Lung (tissue), 12 donors: ENCODE results near the gene ARSG. TPM values are rescaled to one million over a fixed set of nuclear protein-coding genes. Genes with fewer than 3 reads are reported as not detected.

Source experiments
- ATAC-seq: fragments of 200-7000 bp; cut with Tn5 transposase; one replicate; pipeline ENCODE4 v1.9.1; 2020; ENCODE audit warnings: moderate number of reproducible peaks; ENCODE audit not compliant: insufficient read depth, low FRiP score
- DNase-seq, 3 donors: peaks; one replicate each; pipeline ENCODE4 v3.0.0-alpha.2; 2013 to 2017
- H3K27ac ChIP-seq, 2 donors: one replicate each; pipeline ENCODE4 v1.5.1; 2013; ENCODE audit warnings: mild to moderate bottlenecking in 2 of 2, moderate library complexity in 2 of 2, control low read depth in 1 of 2, inconsistent platforms in 1 of 2, low read depth in 1 of 2, low read length in 1 of 2
- H3K27me3 ChIP-seq, 3 donors: one replicate each; pipeline ENCODE4 v1.5.1; 2013; ENCODE audit warnings: low read length in 2 of 3; ENCODE audit not compliant: control insufficient read depth in 3 of 3, insufficient read depth in 3 of 3
- H3K36me3 ChIP-seq, 4 donors: one replicate each; pipeline ENCODE4 v1.5.1; 2013; ENCODE audit warnings: low read length in 4 of 4, mild to moderate bottlenecking in 1 of 4, moderate library complexity in 1 of 4; ENCODE audit not compliant: control insufficient read depth in 4 of 4, insufficient read depth in 4 of 4
- H3K4me1 ChIP-seq, 5 donors: one replicate each; pipeline ENCODE4 v1.5.1; 2013; ENCODE audit warnings: low read length in 5 of 5, mild to moderate bottlenecking in 2 of 5, moderate library complexity in 1 of 5; ENCODE audit not compliant: control insufficient read depth in 5 of 5, insufficient read depth in 5 of 5
- H3K4me3 ChIP-seq: one replicate; pipeline ENCODE4 v1.5.1; 2013; ENCODE audit warnings: mild to moderate bottlenecking, control low read depth, moderate library complexity
- H3K9ac ChIP-seq, 2 donors: one replicate each; pipeline ENCODE4 v1.5.1; 2013; ENCODE audit warnings: low read length in 2 of 2, control low read depth in 1 of 2; ENCODE audit not compliant: insufficient read depth in 1 of 2
- H3K9me3 ChIP-seq, 4 donors: one replicate each; pipeline ENCODE4 v1.5.1; 2013; ENCODE audit warnings: low read length in 3 of 4, mild to moderate bottlenecking in 1 of 4, moderate library complexity in 1 of 4; ENCODE audit not compliant: control insufficient read depth in 4 of 4, insufficient read depth in 3 of 4
- WGBS, 2 donors: extraction: QIAGEN DNeasy Blood & Tissue Kit; methylation state at CpG; one replicate each; pipeline ENCODE4 v1.1.7; 2013; 5-methylcytosine and 5-hydroxymethylcytosine counted together
- polyA plus RNA-seq, 2 donors: library from polyadenylated mRNA; stranded (reverse); fragments of 200-250 nt; gene quantifications; one replicate each; pipeline ENCODE4 v1.2.1, GENCODE V29; 2013
- total RNA-seq, 2 donors: library from RNA; depleted of rRNA in 1 of 2; stranded (reverse); fragments of >200 nt in 1 of 2; gene quantifications; one replicate each; pipeline ENCODE4 v1.2.1, GENCODE V29; 2014 to 2021
- TF ChIP-seq, protein P1 (sequence below): IDR thresholded peaks from 2 replicates; pipeline ENCODE4 v1.5.1; 2012; ENCODE audit warnings: mild to moderate bottlenecking; ENCODE audit errors: control extremely low read depth, extremely low read depth
- donor health status: control.
- donor health status: control.
- donor health status: Bipolar disorder and iron deficiency.
- donor health status: healthy.
- donor health status: DM: yes; HTN: yes; CAD: no.

Gene ARSG
- total and polyA plus RNA-seq, 4 donors: 1.5 to 9.3 (median 4.3) TPM

DNA sequence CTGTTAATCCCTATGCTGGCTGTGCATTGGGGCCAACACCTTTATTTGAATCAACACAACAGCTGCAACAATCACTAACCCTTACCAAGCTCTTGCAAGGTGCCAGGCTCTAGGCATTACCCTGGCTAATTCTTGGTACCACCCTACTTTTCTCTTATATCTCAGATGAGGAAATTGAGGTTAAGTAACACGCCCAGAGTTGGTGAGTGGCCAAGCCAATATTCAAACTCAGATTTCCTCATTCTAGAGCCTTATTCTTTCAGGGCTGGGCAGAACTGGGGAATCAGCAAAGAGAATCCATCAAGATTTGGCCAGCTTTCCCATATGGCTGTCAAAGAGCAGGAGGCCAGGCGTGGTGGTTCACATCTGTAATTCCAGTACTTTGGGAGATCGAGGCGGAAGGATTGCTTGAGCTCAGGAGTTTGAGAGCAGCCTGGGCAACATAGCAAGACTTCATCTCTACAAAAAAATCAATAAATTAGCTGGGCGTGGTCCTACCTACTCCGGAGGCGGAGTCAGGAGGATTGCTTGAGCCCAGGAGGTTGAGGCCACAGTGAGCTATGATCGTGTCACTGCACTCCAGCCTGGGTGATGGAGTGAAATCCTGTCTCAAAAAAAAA lies 23.7 kb downstream of the ARSG start:
- TF ChIP-seq, protein P1, sequence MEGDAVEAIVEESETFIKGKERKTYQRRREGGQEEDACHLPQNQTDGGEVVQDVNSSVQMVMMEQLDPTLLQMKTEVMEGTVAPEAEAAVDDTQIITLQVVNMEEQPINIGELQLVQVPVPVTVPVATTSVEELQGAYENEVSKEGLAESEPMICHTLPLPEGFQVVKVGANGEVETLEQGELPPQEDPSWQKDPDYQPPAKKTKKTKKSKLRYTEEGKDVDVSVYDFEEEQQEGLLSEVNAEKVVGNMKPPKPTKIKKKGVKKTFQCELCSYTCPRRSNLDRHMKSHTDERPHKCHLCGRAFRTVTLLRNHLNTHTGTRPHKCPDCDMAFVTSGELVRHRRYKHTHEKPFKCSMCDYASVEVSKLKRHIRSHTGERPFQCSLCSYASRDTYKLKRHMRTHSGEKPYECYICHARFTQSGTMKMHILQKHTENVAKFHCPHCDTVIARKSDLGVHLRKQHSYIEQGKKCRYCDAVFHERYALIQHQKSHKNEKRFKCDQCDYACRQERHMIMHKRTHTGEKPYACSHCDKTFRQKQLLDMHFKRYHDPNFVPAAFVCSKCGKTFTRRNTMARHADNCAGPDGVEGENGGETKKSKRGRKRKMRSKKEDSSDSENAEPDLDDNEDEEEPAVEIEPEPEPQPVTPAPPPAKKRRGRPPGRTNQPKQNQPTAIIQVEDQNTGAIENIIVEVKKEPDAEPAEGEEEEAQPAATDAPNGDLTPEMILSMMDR: no peak
- Histone ChIP-seq H3K36me3 (no peaks in the 10 kb centered on the region), H3K27me3 (no peaks in the 10 kb centered on the region), H3K9me3 (no peaks in the 10 kb centered on the region), H3K4me1 (peaks cover 0 to 1% (median 0%) of the 10 kb centered on the region in 5 donors), H3K27ac (no peak overlapping the region), H3K9ac (no peak overlapping the region), H3K4me3 (no peak overlapping the region)
- WGBS, 2 donors: 73 to 80% methylated on average over 8 of the region's 8 CpGs
- ATAC-seq: peak; percentile 17
- no peak for DNase-seq

DNA sequence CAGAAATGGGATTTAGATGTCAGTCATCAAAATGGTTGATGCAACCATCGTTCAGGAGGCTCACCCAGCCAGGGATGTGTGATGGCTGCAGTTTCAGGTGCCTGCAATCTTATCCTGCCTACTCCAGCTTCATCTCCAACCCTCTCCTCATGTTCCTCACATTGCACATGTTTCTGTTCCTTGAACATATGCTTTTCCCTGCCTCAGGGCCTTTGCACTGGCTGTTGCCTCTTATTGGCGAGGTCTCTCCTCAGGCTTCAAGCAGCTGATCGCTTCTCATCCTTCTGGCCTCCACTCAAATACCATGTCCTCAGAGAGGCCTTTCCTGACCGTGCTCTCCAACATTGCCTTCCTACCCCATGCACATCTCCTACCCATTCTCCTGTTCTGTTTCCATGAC lies 24.6 kb downstream of the ARSG start:
- Histone ChIP-seq H3K4me3 (no peak overlapping the region), H3K9me3 (no peaks in the 10 kb centered on the region), H3K9ac (no peak overlapping the region), H3K27me3 (no peaks in the 10 kb centered on the region), H3K4me1 (peaks cover 0 to 1% (median 0%) of the 10 kb centered on the region in 5 donors), H3K27ac (no peak overlapping the region), H3K36me3 (no peaks in the 10 kb centered on the region)
- TF ChIP-seq, protein P1: no peak
- ATAC-seq: no peak
- WGBS, 2 donors: 90 to 97% methylated on average over 4 of the region's 4 CpGs
- no peak for DNase-seq

DNA sequence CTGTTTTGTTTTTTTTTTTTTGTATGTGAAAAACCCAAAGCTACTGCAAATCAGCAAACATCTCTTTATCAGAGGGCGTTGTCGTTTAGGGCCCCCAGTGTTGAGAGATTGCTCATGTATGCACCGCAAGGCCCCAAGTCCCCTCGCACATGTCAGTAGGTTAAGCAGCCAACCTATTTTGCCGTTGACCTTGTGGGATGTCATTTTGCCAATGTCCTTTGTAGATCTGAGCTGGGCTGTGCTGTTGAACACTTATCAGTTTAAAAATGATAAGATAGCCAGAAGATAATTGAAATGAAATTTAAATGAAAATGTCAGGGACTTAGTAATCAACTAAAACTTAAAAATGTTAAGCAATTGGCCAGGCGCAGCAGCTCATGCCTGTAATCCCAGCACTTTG lies 26.2 kb downstream of the ARSG start:
- no peak for ATAC-seq
- no peaks in the 10 kb centered on the region for H3K36me3 ChIP-seq
- no peaks in the 10 kb centered on the region for H3K9me3 ChIP-seq
- TF ChIP-seq, protein P1: no peak
- H3K27ac ChIP-seq: no peak overlapping the region
- 88 to 97% methylated on average over 6 of the region's 6 CpGs for WGBS, 2 donors
- no peak overlapping the region for H3K4me3 ChIP-seq
- H3K27me3 ChIP-seq: no peaks in the 10 kb centered on the region
- H3K4me1 ChIP-seq: peaks cover 0 to 1% (median 0%) of the 10 kb centered on the region in 5 donors
- no peak overlapping the region for H3K9ac ChIP-seq
- no peak for DNase-seq
